HepG2 (cell line): ENCODE data around the gene PIM3. TPM values are rescaled to one million over a fixed set of nuclear protein-coding genes. Genes with fewer than 3 reads are reported as not detected.

Source experiments
- CHCHD3 ChIP-seq: sonication (generic); formaldehyde crosslinking; IDR thresholded peaks from 2 replicates; pipeline ENCODE4 v1.8.0; 2022; ENCODE audit warnings: mild to moderate bottlenecking, missing genetic modification reagents, moderate library complexity
- CHD2 ChIP-seq: IDR thresholded peaks from 2 replicates; pipeline ENCODE4 v1.6.1; 2011; ENCODE audit warnings: low read depth, low read length, improper control_type of control experiment
- ELF3 ChIP-seq: IDR thresholded peaks from 2 replicates; pipeline ENCODE4 v1.6.1; 2016; ENCODE audit warnings: missing genetic modification reagents, missing compliant biosample characterization
- FUBP1 ChIP-seq: sonication (generic); formaldehyde crosslinking; IDR thresholded peaks from 2 replicates; pipeline ENCODE4 v1.5.1; 2020; ENCODE audit warnings: missing genetic modification reagents, mild to moderate bottlenecking, borderline replicate concordance
- HNF4G ChIP-seq, 2 experiments: sonication (generic) in 1 of 2; formaldehyde crosslinking in 1 of 2; IDR thresholded peaks; 2 replicates each; pipeline versions ENCODE4 v1.4.0 to v1.6.1; 2011 to 2020; ENCODE audit warnings: borderline replicate concordance in 2 of 2, low read depth in 2 of 2, mild to moderate bottlenecking in 2 of 2, low read length in 1 of 2, missing genetic modification reagents in 1 of 2, moderate library complexity in 1 of 2
- KAT2B ChIP-seq: fragments of 150-350 bp; IDR thresholded peaks from 2 replicates; pipeline ENCODE4 v1.6.1; 2014; ENCODE audit warnings: low read depth, low read length, borderline replicate concordance
- KDM6A ChIP-seq: IDR thresholded peaks from 2 replicates; pipeline ENCODE4 v1.6.1; 2016; ENCODE audit warnings: low read depth
- KLF13 ChIP-seq: sonication (generic); formaldehyde crosslinking; IDR thresholded peaks from 2 replicates; pipeline ENCODE4 v1.4.0; 2020; ENCODE audit warnings: mild to moderate bottlenecking, missing genetic modification reagents
- MAX ChIP-seq: IDR thresholded peaks from 2 replicates; pipeline ENCODE4 v1.6.1; 2012; ENCODE audit warnings: inconsistent platforms
- MEIS1 ChIP-seq: sonication (generic); formaldehyde crosslinking; IDR thresholded peaks from 2 replicates; pipeline ENCODE4 v1.9.0; 2021; ENCODE audit warnings: mild to moderate bottlenecking, missing genetic modification reagents, moderate library complexity, borderline replicate concordance
- MLXIP ChIP-seq: sonication (generic); formaldehyde crosslinking; IDR thresholded peaks from 2 replicates; pipeline ENCODE4 v1.9.0; 2021; ENCODE audit warnings: missing genetic modification reagents, borderline replicate concordance
- NFKBIZ ChIP-seq: IDR thresholded peaks from 2 replicates; pipeline ENCODE4 v1.6.1; 2018; ENCODE audit warnings: missing genetic modification reagents, missing compliant biosample characterization
- RNF2 ChIP-seq: fragments of 450-650 bp; conservative IDR thresholded peaks from 2 replicates; pipeline ENCODE4 v1.6.1; 2016; ENCODE audit warnings: low read depth
- YEATS4 ChIP-seq: sonication (generic); formaldehyde crosslinking; IDR thresholded peaks from 2 replicates; pipeline ENCODE4 v1.4.0; 2020; ENCODE audit warnings: missing genetic modification reagents, borderline replicate concordance
- ZBTB1 ChIP-seq: sonication (generic); formaldehyde crosslinking; IDR thresholded peaks from 2 replicates; pipeline ENCODE4 v1.4.0; 2020; ENCODE audit warnings: missing genetic modification reagents, borderline replicate concordance
- ZBTB46 ChIP-seq: sonication (generic); formaldehyde crosslinking; IDR thresholded peaks from 2 replicates; pipeline ENCODE4 v1.4.0; 2020; ENCODE audit warnings: mild to moderate bottlenecking, missing genetic modification reagents, borderline replicate concordance
- ZC3H13 ChIP-seq: sonication (generic); formaldehyde crosslinking; IDR thresholded peaks from 2 replicates; pipeline ENCODE4 v1.8.1; 2023; ENCODE audit warnings: mild to moderate bottlenecking, missing genetic modification reagents, moderate library complexity
- ZNF3 ChIP-seq: IDR thresholded peaks from 2 replicates; pipeline ENCODE4 v1.7.0; 2017; ENCODE audit warnings: inconsistent platforms
- ZNF44 ChIP-seq: sonication (generic); formaldehyde crosslinking; IDR thresholded peaks from 2 replicates; pipeline ENCODE4 v1.5.1; 2020; ENCODE audit warnings: mild to moderate bottlenecking, missing genetic modification reagents
- ZNF597 ChIP-seq: sonication (generic); formaldehyde crosslinking; IDR thresholded peaks from 2 replicates; pipeline ENCODE4 v1.5.0; 2020; ENCODE audit warnings: missing genetic modification reagents
- ZNF782 ChIP-seq: sonication (generic); formaldehyde crosslinking; IDR thresholded peaks from 2 replicates; pipeline ENCODE4 v1.4.0; 2020; ENCODE audit warnings: missing genetic modification reagents, mild to moderate bottlenecking, borderline replicate concordance
- polyA plus RNA-seq, 8 experiments: library from polyadenylated mRNA; depleted of rRNA in 3 of 8; stranded (reverse) in 7 of 8; unstranded in 1 of 8; fragments of >200 nt; fragmentation: Illumina TruSeq in 4 of 8; extraction: Trizol in 4 of 8; gene quantifications; 2 replicates each; pipeline versions ENCODE4 v1.2.1 to v1.2.3, GENCODE V29; 2011 to 2016; ENCODE audit warnings: low read depth in 4 of 8, missing spikeins in 1 of 8, mixed read lengths in 1 of 8; ENCODE audit not compliant: insufficient read depth in 1 of 8
- total RNA-seq, 5 experiments: library from RNA; depleted of rRNA; stranded (reverse); fragments of >200 nt; fragmentation: Illumina TruSeq; extraction: Trizol; gene quantifications; 2 replicates each; pipeline ENCODE4 v1.2.3, GENCODE V29; 2016; ENCODE audit warnings: low read depth in 1 of 5

Gene PIM3
- total and polyA plus RNA-seq, 2 of the 13 experiments (the other 11 are each of a cell fraction or from before 2014, with no cell fraction given), result 21.6 to 31.2 TPM

GRCh38 chr22:49971232-49972162 lies 10.9 kb downstream of the PIM3 start (continued):
- TF ChIP-seq MLXIP, result no peak
- no peak for TF ChIP-seq ZBTB1 (CRISPR knock-in tag)
- no peak for TF ChIP-seq ZNF3 (CRISPR knock-in tag)
- TF ChIP-seq KAT2B, result no peak
- TF ChIP-seq ZC3H13, result no peak
- no peak for TF ChIP-seq ZNF782
- TF ChIP-seq MEIS1, result no peak
- 0 out of 2 replicates have a peak, but pooled peaks have one; percentile 17 for TF ChIP-seq HNF4G (IDR thresholded peaks at IDR 0.05; ENCODE audit: borderline replicate concordance, low read depth, low read length)
- no peak for TF ChIP-seq HNF4G (CRISPR knock-in tag; IDR thresholded peaks at IDR 0.05; ENCODE audit: borderline replicate concordance, low read depth)
- no peak for TF ChIP-seq ELF3 (CRISPR knock-in tag)
- peak; percentile 64; the same call in 1 of the 2 replicates for TF ChIP-seq RNF2
- no peak for TF ChIP-seq KDM6A (CRISPR knock-in tag)
- TF ChIP-seq NFKBIZ, result no peak
- no peak for TF ChIP-seq ZNF44 (CRISPR knock-in tag)
- TF ChIP-seq ZNF597 (CRISPR knock-in tag), result no peak
- peak; percentile 73 for TF ChIP-seq MAX
- no peak for TF ChIP-seq CHD2
- TF ChIP-seq FUBP1 (CRISPR knock-in tag), result no peak
- 0 out of 2 replicates have a peak, but pooled peaks have one; percentile 77 for TF ChIP-seq ZBTB46 (CRISPR knock-in tag)
- TF ChIP-seq YEATS4, result peak; percentile 75
- TF ChIP-seq CHCHD3 (CRISPR knock-in tag), result 0 out of 2 replicates have a peak, but pooled peaks have one; percentile 66
- TF ChIP-seq KLF13, result no peak
